Kidney epithelial cell (primary cell): ENCODE results near the gene DAPK2. TPM values are rescaled to one million over a fixed set of nuclear protein-coding genes. Genes with fewer than 3 reads are reported as not detected.

Source experiments
- DNase-seq: peaks from one replicate; pipeline ENCODE4 v3.0.0-alpha.2; 2010; ENCODE audit warnings: low read depth
- H3K27me3 ChIP-seq: 2 replicates; pipeline ENCODE4 v1.6.0; 2011; ENCODE audit warnings: low read length; ENCODE audit not compliant: control insufficient read depth, insufficient read depth
- H3K36me3 ChIP-seq: 2 replicates; pipeline ENCODE4 v1.5.1; 2011; ENCODE audit warnings: low read length; ENCODE audit not compliant: control insufficient read depth, insufficient read depth
- H3K4me3 ChIP-seq: 2 replicates; pipeline ENCODE4 v1.5.1; 2011; ENCODE audit warnings: low read depth, mild to moderate bottlenecking, control low read depth, low read length
- CTCF ChIP-seq: IDR thresholded peaks from 2 replicates; pipeline ENCODE4 v1.5.1; 2011; ENCODE audit warnings: mild to moderate bottlenecking, moderate library complexity, low read length, control low read depth, inconsistent platforms; ENCODE audit not compliant: insufficient read depth, poor library complexity, severe bottlenecking
- total RNA-seq: library from RNA; depleted of rRNA; stranded (reverse); fragments of >200 nt; gene quantifications from 2 replicates; pipeline ENCODE4 v1.2.3, GENCODE V29; 2015

The DAPK2 gene
- total RNA-seq, 1 donor from 2014 or later, result 0.21 TPM

- H3K27me3 ChIP-seq, result no peaks in the 10 kb centered on the region
- no peak for TF ChIP-seq CTCF
- DNase-seq, result no peak
- H3K36me3 ChIP-seq, result no peaks in the 10 kb centered on the region
- H3K4me3 ChIP-seq, result no peak overlapping the region
Measured at GRCh38 chr15:63920504-63921175, 125.6 kb downstream of the DAPK2 start.

- Histone ChIP-seq H3K27me3 (peaks cover 2% of the 10 kb centered on the region), H3K4me3 (no peak overlapping the region), H3K36me3 (no peaks in the 10 kb centered on the region)
- no peak for TF ChIP-seq CTCF
- no peak for DNase-seq
Measured at GRCh38 chr15:63918901-63919348, 127.4 kb downstream of the DAPK2 start.

GRCh38 chr15:63918317-63918672, 128.0 kb downstream of the DAPK2 start:
- H3K4me3 ChIP-seq, result no peak overlapping the region
- no peak for DNase-seq
- no peak for TF ChIP-seq CTCF
- no peaks in the 10 kb centered on the region for H3K36me3 ChIP-seq
- peaks cover 2% of the 10 kb centered on the region for H3K27me3 ChIP-seq

GRCh38 chr15:63917588-63918316, 128.5 kb downstream of the DAPK2 start:
- no peak for TF ChIP-seq CTCF
- H3K36me3 ChIP-seq, result no peaks in the 10 kb centered on the region
- no peak for DNase-seq
- H3K27me3 ChIP-seq, result peaks cover 2% of the 10 kb centered on the region
- no peak overlapping the region for H3K4me3 ChIP-seq

- peak; percentile 59 for TF ChIP-seq CTCF
- DNase-seq, result no peak
- Histone ChIP-seq H3K27me3 (peaks cover 2% of the 10 kb centered on the region), H3K36me3 (no peaks in the 10 kb centered on the region), H3K4me3 (no peak overlapping the region)
Measured at GRCh38 chr15:63915873-63916771, 130.2 kb downstream of the DAPK2 start.
